ENCODE data around the gene IFFO2. TPM values are rescaled to one million over a fixed set of nuclear protein-coding genes. Genes with fewer than 3 reads are reported as not detected.

IFFO2 gene
- total RNA-seq, 1 donor from 2014 or later, result 6.8 TPM

DNA sequence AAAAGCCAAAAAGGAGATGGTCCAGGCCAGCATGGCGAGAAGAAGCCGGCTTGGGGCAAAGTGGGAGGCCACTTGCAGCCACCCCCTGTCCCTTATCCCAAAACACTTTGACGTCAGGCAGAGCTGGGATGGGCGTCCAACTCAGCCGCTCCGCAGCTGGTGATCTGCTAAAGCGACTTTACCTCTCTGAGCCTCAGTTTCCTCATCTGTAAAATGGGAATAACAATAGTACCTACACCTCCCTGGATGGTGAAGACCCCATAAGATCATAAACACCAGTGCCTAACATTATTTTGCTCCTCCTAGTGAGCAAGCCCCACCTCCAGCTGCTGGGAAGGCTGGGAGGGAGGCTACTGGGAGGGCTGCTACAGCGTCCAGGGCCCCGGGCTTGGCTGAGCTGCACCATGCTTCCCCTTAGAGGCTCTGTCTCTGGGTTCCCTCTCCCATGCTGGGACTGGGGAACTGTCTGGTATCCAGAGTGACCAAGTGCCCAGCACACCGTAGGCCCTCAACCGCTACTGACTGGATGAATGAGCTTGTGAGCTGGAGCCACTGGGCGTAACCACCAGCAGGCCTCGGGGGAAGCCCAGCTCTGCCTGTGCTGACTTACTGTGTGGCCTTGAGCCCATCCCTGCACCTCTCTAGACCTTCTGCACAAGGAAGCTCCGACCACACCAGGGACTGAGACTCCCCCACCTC lies 18.3 kb downstream of the IFFO2 start:
- no peaks in the 10 kb centered on the region for H3K9me3 Mint-ChIP-seq (ENCODE audit: unreplicated experiment)
- no peaks in the 10 kb centered on the region for H3K27me3 Mint-ChIP-seq (ENCODE audit: unreplicated experiment)
- no peaks in the 10 kb centered on the region for H3K36me3 Mint-ChIP-seq (ENCODE audit: unreplicated experiment)
- no peak overlapping the region for H3K27ac Mint-ChIP-seq (ENCODE audit: unreplicated experiment)
- DNase-seq (ENCODE audit: extremely low spot score, unreplicated experiment), result no peak
- TF ChIP-seq, protein P1, sequence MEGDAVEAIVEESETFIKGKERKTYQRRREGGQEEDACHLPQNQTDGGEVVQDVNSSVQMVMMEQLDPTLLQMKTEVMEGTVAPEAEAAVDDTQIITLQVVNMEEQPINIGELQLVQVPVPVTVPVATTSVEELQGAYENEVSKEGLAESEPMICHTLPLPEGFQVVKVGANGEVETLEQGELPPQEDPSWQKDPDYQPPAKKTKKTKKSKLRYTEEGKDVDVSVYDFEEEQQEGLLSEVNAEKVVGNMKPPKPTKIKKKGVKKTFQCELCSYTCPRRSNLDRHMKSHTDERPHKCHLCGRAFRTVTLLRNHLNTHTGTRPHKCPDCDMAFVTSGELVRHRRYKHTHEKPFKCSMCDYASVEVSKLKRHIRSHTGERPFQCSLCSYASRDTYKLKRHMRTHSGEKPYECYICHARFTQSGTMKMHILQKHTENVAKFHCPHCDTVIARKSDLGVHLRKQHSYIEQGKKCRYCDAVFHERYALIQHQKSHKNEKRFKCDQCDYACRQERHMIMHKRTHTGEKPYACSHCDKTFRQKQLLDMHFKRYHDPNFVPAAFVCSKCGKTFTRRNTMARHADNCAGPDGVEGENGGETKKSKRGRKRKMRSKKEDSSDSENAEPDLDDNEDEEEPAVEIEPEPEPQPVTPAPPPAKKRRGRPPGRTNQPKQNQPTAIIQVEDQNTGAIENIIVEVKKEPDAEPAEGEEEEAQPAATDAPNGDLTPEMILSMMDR (IDR thresholded peaks at IDR 0.05), result no peak
- no peak overlapping the region for H3K4me3 Mint-ChIP-seq (ENCODE audit: unreplicated experiment)
- peaks cover 50% of the 10 kb centered on the region for H3K4me1 Mint-ChIP-seq (ENCODE audit: unreplicated experiment)

DNA sequence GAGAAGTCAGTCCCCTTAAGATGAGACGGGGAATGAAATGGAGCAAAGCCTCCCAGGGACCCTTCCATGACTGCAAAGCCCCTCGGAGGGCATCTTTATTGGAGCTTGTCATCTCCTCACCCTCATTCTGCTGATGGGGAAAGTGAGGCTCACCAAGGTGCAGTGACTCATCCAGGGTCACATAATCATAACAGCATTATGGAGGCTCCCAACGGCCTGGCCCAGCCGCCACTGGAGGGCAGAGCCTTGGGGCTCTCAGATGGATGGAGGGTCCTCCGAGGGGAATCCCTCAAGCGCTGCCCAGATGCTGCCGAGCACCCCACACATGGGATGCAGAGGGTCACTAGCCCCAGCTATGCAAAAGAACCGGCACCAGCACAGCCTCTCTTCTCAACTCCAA lies 18.9 kb downstream of the IFFO2 start:
- H3K4me3 Mint-ChIP-seq (ENCODE audit: unreplicated experiment), result no peak overlapping the region
- DNase-seq (ENCODE audit: extremely low spot score, unreplicated experiment), result no peak
- no peak overlapping the region for H3K27ac Mint-ChIP-seq (ENCODE audit: unreplicated experiment)
- H3K36me3 Mint-ChIP-seq (ENCODE audit: unreplicated experiment), result no peaks in the 10 kb centered on the region
- TF ChIP-seq, protein P1 (IDR thresholded peaks at IDR 0.05), result no peak
- H3K4me1 Mint-ChIP-seq (ENCODE audit: unreplicated experiment), result peaks cover 57% of the 10 kb centered on the region
- no peaks in the 10 kb centered on the region for H3K27me3 Mint-ChIP-seq (ENCODE audit: unreplicated experiment)
- H3K9me3 Mint-ChIP-seq (ENCODE audit: unreplicated experiment), result no peaks in the 10 kb centered on the region

DNA sequence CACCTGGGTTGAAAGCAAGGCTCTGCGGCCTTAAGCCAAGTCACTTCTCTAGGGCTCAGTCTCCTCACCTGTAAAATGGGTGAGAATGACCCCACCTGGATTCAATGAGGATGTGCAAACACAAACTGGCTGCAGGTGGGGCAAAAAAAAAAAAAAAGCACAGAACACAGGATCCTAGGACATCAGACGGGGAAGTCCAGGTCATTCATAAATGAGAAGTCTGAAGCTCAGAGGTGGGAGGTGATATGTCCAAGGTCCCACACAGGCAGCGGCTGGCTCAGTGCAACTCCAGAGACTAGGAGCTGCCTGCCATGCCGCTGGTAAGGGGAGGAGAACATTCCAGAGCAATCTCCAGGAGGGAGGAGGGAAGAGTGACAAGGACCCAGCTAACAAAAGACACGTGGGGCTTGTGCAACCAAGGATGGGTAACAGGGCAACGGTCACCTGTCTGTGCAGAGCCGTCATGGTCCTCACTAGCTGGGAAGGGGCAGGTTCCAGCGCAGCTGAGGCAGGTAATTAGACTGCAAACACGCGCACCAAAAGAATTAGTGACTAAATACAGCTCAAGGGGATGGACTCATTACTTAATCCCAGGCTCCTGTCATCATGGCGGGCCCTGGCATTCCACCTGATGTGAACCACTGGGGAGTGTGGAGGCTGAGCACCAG lies 19.5 kb downstream of the IFFO2 start:
- Mint-ChIP-seq H3K27ac (ENCODE audit: unreplicated experiment) (no peak overlapping the region), H3K4me3 (ENCODE audit: unreplicated experiment) (no peak overlapping the region), H3K36me3 (ENCODE audit: unreplicated experiment) (no peaks in the 10 kb centered on the region), H3K4me1 (ENCODE audit: unreplicated experiment) (peaks cover 60% of the 10 kb centered on the region), H3K27me3 (ENCODE audit: unreplicated experiment) (no peaks in the 10 kb centered on the region), H3K9me3 (ENCODE audit: unreplicated experiment) (no peaks in the 10 kb centered on the region)
- DNase-seq (ENCODE audit: extremely low spot score, unreplicated experiment), result no peak
- TF ChIP-seq, protein P1 (IDR thresholded peaks at IDR 0.05), result no peak

DNA sequence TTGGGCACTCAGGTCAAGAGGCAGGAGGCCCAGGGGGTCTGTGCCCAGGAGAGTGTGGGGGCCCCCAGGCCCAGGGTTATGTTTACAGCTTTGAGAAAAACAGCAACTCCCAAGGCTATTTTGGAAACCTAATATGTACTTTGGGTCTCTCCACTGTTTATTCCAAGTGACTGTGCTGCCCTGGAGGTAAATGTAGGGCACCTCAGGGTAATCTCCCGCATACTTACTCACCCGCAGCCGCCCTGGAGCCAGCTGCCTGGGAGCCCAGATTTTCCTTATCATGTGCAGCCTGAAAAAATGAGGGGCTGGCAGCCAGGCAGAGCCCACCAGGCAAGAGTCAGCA lies 20.0 kb downstream of the IFFO2 start:
- H3K27me3 Mint-ChIP-seq (ENCODE audit: unreplicated experiment), result no peaks in the 10 kb centered on the region
- H3K4me3 Mint-ChIP-seq (ENCODE audit: unreplicated experiment), result no peak overlapping the region
- TF ChIP-seq, protein P1 (IDR thresholded peaks at IDR 0.05), result no peak
- H3K4me1 Mint-ChIP-seq (ENCODE audit: unreplicated experiment), result peaks cover 55% of the 10 kb centered on the region
- DNase-seq (ENCODE audit: extremely low spot score, unreplicated experiment), result no peak
- no peaks in the 10 kb centered on the region for H3K36me3 Mint-ChIP-seq (ENCODE audit: unreplicated experiment)
- H3K9me3 Mint-ChIP-seq (ENCODE audit: unreplicated experiment), result no peaks in the 10 kb centered on the region
- H3K27ac Mint-ChIP-seq (ENCODE audit: unreplicated experiment), result no peak overlapping the region

DNA sequence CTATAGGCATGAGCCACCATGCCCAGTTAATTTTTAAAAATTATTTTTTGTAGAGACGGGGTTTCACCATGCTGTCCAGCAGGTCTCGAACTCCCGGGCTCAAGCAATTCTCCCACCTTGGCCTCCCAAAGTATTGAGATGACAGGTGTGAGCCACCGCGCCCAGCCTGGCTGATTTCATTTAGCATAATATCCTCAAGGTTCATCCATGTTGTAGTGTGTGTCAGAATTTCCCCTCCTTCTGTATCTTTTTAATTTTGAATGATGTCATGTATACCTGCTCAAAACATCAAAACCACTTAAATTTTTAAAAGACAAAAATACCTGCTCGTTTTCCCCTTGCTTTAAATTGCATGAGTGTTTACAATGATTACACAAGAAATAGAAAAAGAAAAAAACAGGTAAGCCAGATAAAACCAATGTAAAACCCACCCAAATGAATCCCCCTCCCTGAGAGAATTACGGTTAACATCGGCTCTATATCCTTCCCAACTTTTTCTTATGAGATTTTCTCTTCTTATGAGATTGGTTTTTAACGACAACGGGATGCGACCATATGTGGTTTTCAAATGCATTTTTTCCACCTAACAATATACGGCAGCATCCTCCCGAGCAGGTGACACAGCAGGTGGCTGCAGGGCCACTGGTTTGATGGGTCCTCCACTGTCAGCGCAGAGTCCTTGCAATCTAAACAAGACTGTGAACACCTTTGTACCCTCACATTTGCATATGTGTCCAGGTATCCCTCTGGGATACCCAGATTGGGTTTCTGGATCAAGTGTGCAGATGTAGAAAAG lies 22.1 kb downstream of the IFFO2 start:
- no peaks in the 10 kb centered on the region for H3K27me3 Mint-ChIP-seq (ENCODE audit: unreplicated experiment)
- no peaks in the 10 kb centered on the region for H3K36me3 Mint-ChIP-seq (ENCODE audit: unreplicated experiment)
- no peak overlapping the region for H3K27ac Mint-ChIP-seq (ENCODE audit: unreplicated experiment)
- H3K4me3 Mint-ChIP-seq (ENCODE audit: unreplicated experiment), result no peak overlapping the region
- DNase-seq (ENCODE audit: extremely low spot score, unreplicated experiment), result no peak
- TF ChIP-seq, protein P1 (IDR thresholded peaks at IDR 0.05), result no peak
- peaks cover 36% of the 10 kb centered on the region for H3K4me1 Mint-ChIP-seq (ENCODE audit: unreplicated experiment)
- no peaks in the 10 kb centered on the region for H3K9me3 Mint-ChIP-seq (ENCODE audit: unreplicated experiment)
